ENCODE measurements around the gene TDRD1.

Gene TDRD1

DNA sequence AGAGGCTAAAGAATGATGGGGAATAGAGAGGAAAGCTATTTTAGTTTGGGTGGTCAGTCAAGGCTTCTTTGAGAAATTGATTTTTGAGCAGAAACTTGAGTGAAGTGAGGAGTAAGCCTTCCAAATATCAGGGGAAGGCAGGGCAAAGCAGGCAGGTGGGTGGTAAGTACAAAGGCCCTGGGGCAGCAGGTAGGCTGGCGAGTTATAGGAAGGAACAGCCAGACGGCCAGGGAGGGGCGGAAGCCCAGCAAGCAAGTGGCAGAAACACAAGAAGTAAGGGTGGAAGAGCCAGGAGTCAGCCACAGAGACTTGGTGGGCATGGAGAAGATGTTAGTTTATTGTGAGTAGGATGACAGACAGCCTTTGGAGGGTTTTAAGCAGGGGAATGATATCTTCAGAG lies 94.8 kb downstream of the TDRD1 start:
- no peak overlapping the region for H3K27ac Mint-ChIP-seq
- H3K27me3 Mint-ChIP-seq (ENCODE audit: low read depth) = peaks cover 6% of the 10 kb centered on the region
- no peak overlapping the region for H3K4me3 Mint-ChIP-seq
- no peaks in the 10 kb centered on the region for H3K36me3 Mint-ChIP-seq (ENCODE audit: low read depth)
- no peaks in the 10 kb centered on the region for H3K4me1 Mint-ChIP-seq (ENCODE audit: low read depth)
- H3K9me3 Mint-ChIP-seq = no peaks in the 10 kb centered on the region

GRCh38 chr10:114274616-114275453 lies 95.7 kb downstream of the TDRD1 start:
- no peak overlapping the region for H3K27ac Mint-ChIP-seq
- H3K9me3 Mint-ChIP-seq = no peaks in the 10 kb centered on the region
- H3K4me1 Mint-ChIP-seq (ENCODE audit: low read depth) = no peaks in the 10 kb centered on the region
- no peaks in the 10 kb centered on the region for H3K36me3 Mint-ChIP-seq (ENCODE audit: low read depth)
- H3K4me3 Mint-ChIP-seq = no peak overlapping the region
- peaks cover 6% of the 10 kb centered on the region for H3K27me3 Mint-ChIP-seq (ENCODE audit: low read depth)

DNA sequence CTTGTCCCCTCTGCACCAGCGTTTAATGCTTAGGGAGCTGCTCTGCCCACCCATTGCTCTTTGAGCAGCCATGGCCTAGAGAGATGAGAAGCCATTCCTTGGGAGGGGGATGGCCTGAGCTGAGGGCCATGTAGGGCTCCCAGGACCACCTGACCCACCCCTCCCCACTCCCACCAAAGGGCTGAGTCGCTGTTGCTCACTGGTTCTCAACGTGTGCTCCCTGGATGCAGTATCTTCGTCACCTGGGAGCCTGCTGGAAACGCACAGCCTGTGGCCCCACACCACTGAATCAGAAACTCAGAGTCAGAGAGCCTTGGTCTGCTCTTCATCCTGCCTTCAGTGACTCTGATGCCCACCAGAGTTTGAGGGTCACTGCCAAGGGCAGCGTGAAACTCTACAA lies 96.9 kb downstream of the TDRD1 start:
- Mint-ChIP-seq H3K27ac (no peak overlapping the region), H3K27me3 (ENCODE audit: low read depth) (peaks cover 6% of the 10 kb centered on the region)

DNA sequence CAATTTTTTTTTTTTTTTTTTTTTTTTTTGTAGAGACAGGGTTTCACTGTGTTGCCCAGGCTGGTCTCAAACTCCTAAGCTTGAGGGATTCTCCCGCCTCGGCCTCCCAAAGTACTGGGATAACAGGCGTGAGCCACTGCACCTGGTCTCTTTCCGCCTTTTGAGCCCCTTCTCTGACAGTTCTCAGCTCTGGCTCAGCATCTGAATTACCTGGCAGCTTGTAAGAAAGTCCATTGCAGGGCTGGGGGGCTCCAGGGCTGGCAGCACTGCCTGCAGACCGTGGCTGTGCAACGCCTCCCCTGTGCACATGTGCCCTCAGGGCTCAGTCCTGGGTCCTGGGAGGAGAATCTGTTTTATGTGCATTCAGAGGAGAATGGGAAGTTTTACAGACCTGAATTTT lies 97.5 kb downstream of the TDRD1 start:
- Mint-ChIP-seq H3K27me3 (ENCODE audit: low read depth) (peaks cover 6% of the 10 kb centered on the region), H3K4me1 (ENCODE audit: low read depth) (no peaks in the 10 kb centered on the region), H3K4me3 (no peak overlapping the region), H3K9me3 (no peaks in the 10 kb centered on the region), H3K36me3 (ENCODE audit: low read depth) (no peaks in the 10 kb centered on the region), H3K27ac (no peak overlapping the region)

More for the DNA sequence above, 96.9 kb downstream of the TDRD1 start:
- Mint-ChIP-seq H3K4me1 (ENCODE audit: low read depth) (no peaks in the 10 kb centered on the region), H3K36me3 (ENCODE audit: low read depth) (no peaks in the 10 kb centered on the region), H3K9me3 (no peaks in the 10 kb centered on the region), H3K4me3 (no peak overlapping the region)

GRCh38 chr10:114278140-114278883 lies 99.2 kb downstream of the TDRD1 start:
- no peak overlapping the region for H3K27ac Mint-ChIP-seq
- peaks cover 6% of the 10 kb centered on the region for H3K27me3 Mint-ChIP-seq (ENCODE audit: low read depth)
- H3K9me3 Mint-ChIP-seq = no peaks in the 10 kb centered on the region
- H3K36me3 Mint-ChIP-seq (ENCODE audit: low read depth) = no peaks in the 10 kb centered on the region
- no peak overlapping the region for H3K4me3 Mint-ChIP-seq
- H3K4me1 Mint-ChIP-seq (ENCODE audit: low read depth) = no peaks in the 10 kb centered on the region

DNA sequence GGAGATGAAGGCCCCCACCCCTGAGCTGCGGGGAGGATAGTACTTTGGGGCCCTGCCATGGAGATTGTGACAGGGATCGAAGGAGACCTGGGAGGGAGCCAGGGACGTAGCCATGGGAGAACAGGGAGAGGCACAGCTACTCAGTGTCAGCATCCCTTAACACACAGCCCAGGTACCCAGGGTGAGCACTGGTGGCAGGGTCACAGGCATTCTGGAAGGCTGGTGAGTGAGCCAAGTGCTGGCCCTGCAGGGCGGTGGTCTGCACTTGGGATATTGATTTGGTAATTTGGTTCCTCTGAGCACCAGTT lies 99.7 kb downstream of the TDRD1 start:
- Mint-ChIP-seq H3K27me3 (ENCODE audit: low read depth) (peaks cover 4% of the 10 kb centered on the region), H3K27ac (no peak overlapping the region), H3K4me3 (no peak overlapping the region), H3K4me1 (ENCODE audit: low read depth) (no peaks in the 10 kb centered on the region), H3K9me3 (no peaks in the 10 kb centered on the region), H3K36me3 (ENCODE audit: low read depth) (no peaks in the 10 kb centered on the region)

GRCh38 chr10:114279289-114279688 lies 100.1 kb downstream of the TDRD1 start:
- Mint-ChIP-seq H3K27ac (no peak overlapping the region), H3K9me3 (no peaks in the 10 kb centered on the region), H3K4me3 (no peak overlapping the region), H3K4me1 (ENCODE audit: low read depth) (no peaks in the 10 kb centered on the region), H3K27me3 (ENCODE audit: low read depth) (no peaks in the 10 kb centered on the region), H3K36me3 (ENCODE audit: low read depth) (no peaks in the 10 kb centered on the region)

- Mint-ChIP-seq H3K4me1 (ENCODE audit: low read depth) (no peaks in the 10 kb centered on the region), H3K27me3 (ENCODE audit: low read depth) (no peaks in the 10 kb centered on the region), H3K9me3 (no peaks in the 10 kb centered on the region), H3K27ac (no peak overlapping the region), H3K4me3 (no peak overlapping the region), H3K36me3 (ENCODE audit: low read depth) (no peaks in the 10 kb centered on the region)
Observed at GRCh38 chr10:114279901-114280644, 100.9 kb downstream of the TDRD1 start.

- Mint-ChIP-seq H3K36me3 (ENCODE audit: low read depth) (no peaks in the 10 kb centered on the region), H3K4me3 (no peak overlapping the region), H3K4me1 (ENCODE audit: low read depth) (no peaks in the 10 kb centered on the region), H3K27ac (no peak overlapping the region), H3K9me3 (no peaks in the 10 kb centered on the region), H3K27me3 (ENCODE audit: low read depth) (no peaks in the 10 kb centered on the region)
Observed at GRCh38 chr10:114281006-114281405, 101.9 kb downstream of the TDRD1 start.

GRCh38 chr10:114281461-114281860 lies 102.3 kb downstream of the TDRD1 start:
- H3K9me3 Mint-ChIP-seq = no peaks in the 10 kb centered on the region
- H3K27me3 Mint-ChIP-seq (ENCODE audit: low read depth) = no peaks in the 10 kb centered on the region
- no peak overlapping the region for H3K27ac Mint-ChIP-seq
- H3K4me3 Mint-ChIP-seq = no peak overlapping the region
- no peaks in the 10 kb centered on the region for H3K4me1 Mint-ChIP-seq (ENCODE audit: low read depth)
- H3K36me3 Mint-ChIP-seq (ENCODE audit: low read depth) = no peaks in the 10 kb centered on the region

Data from T-helper 1 cell treated with Interleukin-12 subunit alpha and Interleukin-12 subunit beta and Interleukin-4 antibody, amounts not matched to agents 30 μg/mL and 1 μg/mL, for 36 hours (primary cell).